Amniotic stem cell (primary cell): ENCODE measurements around the gene OR2AG1.

Experiments
- DNase-seq: peaks from one replicate; lab custom pipeline; 2025; lab: John Stamatoyannopoulos, UW

The OR2AG1 gene

GRCh38 chr11:6782720-6783119, at the start of gene OR2AG1:
Gene OR2AG1, plus strand, starts transcription at chr11:6783020. Its CDS starts 2,018 bp downstream, at chr11:6785038.
- no peak for DNase-seq

- no peak for DNase-seq
Measured at GRCh38 chr11:6733326-6734275, 49.2 kb upstream of the OR2AG1 start.

DNA sequence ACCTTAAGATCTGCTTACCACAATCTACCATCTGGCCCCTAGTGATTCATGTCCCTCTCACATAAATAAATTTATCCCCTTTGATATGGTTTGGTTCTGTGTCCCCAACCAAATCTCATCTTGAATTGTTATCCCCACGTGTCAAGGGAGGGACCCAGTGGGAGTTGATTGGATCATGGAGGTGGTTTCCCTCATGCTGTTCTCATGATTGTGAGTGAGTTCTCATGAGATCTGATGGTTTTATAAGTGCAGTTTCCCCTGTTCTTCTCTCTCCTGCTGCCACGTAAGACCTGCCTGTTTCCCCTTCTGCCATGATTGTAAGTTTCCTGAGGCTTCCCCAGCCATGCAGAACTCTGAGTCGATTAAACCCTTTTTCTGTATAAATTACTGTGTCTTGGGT, 48.2 kb upstream of the OR2AG1 start:
- DNase-seq = no peak

DNA sequence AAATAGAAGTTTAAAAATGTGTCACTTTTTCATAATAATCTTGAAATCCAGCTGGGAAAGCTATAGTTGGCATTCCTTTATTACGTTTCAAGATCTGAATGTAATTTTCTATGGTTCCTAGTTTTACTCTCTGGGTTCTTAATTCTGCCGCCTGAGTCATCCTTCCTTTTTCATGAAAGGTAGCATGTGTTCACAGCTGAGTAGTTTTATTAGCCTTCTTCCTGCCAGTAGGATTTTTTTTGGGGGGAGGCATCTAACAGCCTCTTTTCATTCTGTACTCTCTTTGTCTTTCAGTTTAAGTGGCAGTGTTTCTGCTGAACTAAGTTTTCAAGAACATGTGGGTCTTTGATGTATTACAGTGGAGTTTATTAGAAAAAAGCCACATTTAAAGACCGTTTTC, 47.5 kb upstream of the OR2AG1 start:
- no peak for DNase-seq

- DNase-seq = no peak
Measured at GRCh38 chr11:6736495-6737121, 46.2 kb upstream of the OR2AG1 start.

DNA sequence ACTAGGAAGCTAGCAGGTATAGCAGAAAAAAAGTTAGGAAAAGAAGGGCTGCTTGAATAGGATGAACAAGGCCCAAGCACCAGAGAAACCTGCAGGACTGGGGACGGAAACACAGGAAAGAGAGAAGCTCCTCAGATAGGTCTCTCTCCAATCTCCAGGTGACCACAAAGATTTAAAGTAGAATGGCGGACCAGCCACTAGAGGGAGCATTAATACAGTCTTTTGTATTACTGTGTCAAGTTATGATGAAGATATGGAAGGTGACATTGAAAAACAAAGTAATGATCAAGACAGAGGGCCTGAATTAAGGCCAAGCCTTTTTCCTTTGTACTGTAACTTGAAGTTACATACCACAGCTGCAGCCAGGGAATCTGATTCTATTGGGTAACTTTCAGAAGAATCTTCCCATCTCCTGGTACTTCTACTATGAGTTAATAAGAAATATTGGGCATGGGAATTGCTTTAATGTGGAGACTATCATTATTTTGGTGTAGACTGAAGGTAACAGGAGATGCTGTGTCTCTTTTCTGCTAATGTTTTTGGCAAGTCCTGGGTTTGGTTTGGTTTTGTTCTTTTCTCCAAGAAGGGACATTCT, 44.9 kb upstream of the OR2AG1 start:
- DNase-seq = peak; percentile 12

DNA sequence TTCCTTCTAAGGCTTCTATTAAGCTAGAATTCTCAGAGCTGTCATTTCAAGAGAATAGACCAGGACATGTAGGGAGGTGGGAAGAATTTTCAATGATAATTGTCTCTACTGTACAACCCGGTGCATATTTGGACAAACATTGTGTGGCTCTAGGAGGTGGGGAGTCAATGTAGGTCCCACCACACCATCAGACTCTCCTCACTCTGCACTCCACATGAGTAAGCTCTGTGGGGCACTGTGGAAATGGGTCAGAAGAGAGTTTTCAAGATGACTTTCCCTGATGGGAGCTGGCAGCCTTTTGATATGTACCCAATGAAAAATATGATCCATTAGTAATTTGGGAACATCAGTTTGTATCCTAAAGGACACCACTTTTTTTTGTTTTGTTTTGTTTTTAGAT, 44.2 kb upstream of the OR2AG1 start:
- no peak for DNase-seq

GRCh38 chr11:6742260-6742659, 40.6 kb upstream of the OR2AG1 start:
- DNase-seq = no peak

GRCh38 chr11:6745018-6745417, 37.8 kb upstream of the OR2AG1 start:
- DNase-seq = no peak

- DNase-seq = no peak
Measured at GRCh38 chr11:6745465-6746015, 37.3 kb upstream of the OR2AG1 start.

- DNase-seq = no peak
Measured at GRCh38 chr11:6746086-6746618, 36.7 kb upstream of the OR2AG1 start.

- no peak for DNase-seq
Measured at GRCh38 chr11:6746626-6747025, 36.2 kb upstream of the OR2AG1 start.

GRCh38 chr11:6747097-6747668, 35.6 kb upstream of the OR2AG1 start:
- DNase-seq = no peak

- no peak for DNase-seq
Measured at GRCh38 chr11:6755303-6755952, 27.4 kb upstream of the OR2AG1 start.

GRCh38 chr11:6755953-6756347, 26.9 kb upstream of the OR2AG1 start:
- no peak for DNase-seq

DNA sequence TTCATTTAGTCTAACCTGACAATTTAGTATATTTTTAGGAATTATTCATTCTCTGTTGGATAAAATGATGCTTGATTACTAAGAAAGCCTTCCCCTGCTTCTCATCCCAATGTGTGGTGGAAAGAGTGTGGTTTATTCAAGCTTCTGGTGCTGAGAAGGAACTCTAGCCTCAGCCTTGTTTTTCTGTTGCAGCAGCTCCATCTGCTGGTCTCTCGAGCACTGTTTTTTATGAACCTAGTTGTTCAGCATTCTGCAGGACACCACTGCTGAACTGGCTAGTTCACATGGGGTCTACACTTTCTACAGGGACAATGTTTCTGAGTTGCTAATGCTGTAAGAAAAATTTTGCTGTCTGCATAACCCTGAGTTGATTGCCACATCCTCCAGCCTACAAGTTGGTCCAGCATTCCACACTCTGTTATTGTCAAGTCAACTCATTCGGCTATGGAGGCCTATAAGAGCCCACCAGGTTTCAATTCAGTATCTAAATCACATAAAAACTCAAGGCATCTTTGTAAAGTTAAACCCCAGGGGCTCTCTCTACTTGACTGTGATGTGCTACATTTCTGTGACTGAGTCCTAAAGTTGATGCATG, 25.4 kb upstream of the OR2AG1 start:
- DNase-seq = peak; percentile 9

DNA sequence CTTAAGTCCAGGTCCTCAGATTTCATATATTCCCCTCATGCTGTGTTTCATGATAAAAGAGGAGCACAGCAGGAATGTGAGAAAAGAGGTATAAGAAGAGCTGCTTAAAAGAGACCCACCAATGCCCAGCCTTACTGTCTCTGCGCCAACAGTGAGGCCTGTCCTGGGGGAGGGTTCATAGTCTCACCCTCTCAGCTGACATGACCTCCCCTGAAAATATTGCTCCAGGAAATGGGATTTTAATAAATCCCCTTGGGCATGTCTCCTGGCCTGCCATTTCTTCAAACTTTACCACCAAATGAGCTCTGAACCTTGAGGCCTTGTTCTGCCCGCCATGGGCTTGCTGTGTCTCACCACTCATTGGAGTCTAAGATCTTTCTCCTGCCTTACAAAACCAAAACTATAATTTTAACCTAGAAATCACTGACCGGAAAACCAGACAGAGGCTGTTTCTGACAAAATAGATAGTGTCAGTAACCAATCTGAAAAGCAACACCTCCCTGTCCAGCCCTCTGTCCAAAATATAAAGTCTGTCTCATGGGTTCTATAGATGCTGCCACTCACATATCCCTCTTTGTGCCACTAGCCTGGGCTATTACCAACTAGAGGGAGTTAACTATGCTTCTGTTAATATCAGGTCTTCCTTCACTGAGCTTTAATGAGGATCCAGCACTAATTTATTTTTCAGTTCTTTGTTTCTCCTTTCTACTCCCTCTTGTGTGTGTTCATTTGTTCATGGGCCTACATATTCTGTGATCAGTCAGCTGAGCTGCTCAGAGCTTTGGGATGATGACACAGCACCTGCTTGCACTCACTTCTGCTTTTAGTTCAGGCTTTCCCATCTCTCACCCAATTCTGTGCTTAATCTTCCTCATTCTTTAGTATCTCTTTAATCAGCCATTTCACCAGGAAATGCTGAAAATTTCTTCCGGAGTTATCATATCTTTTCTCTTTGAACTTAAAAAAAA, 10.6 kb upstream of the OR2AG1 start, which contains the start of gene OR2AG2:
TSS of gene OR2AG2 (minus strand) at position 51 of the 968 bp plus-strand sequence. CDS start 3,019 bp downstream, outside the sequence.
- no peak for DNase-seq

- no peak for DNase-seq
Measured at GRCh38 chr11:6778518-6778917, 4.3 kb upstream of the OR2AG1 start.

DNA sequence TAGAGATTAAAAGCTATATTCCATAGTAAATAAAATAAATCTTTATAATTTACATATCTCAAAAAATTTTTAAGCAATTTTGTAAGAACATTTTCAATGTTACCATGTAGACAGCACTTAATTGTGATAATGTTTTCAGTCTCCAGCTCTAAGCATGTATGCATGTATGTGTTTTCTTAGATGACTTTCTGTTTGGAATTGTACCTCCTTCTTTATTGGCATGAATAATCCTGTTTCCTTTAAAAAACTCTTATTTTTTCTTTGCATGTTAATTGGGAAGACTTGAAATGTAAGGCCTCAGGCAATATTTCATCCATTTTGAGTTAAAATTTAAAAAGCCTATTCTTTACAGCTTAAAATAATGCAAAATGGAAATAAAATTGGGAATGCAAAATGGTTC, 2.0 kb upstream of the OR2AG1 start:
- no peak for DNase-seq

DNA sequence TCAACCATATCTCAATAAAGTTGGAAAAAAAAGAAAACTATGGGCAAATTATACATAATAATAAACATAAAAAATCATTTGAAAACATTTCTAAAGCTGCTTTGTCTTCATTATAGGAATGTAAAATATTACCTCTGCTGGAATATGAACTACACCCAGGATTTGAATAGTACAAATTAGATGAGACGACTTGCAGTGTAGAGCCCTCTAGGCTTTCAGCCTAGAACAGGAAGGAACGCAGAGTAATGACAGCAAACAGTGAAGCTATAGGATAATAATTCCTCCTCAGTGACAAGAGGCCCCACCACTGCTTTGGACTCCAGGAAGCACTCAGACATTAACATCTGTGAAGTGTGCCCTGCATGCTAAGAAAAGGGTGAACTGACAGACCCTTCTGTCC, 7.7 kb downstream of the OR2AG1 start:
- DNase-seq = no peak
